NCI-H1930 (cell line): Measurements from ENCODE around the gene ADAMTS12.

Experiments used
- DNase-seq, 2 experiments: peaks; one replicate each; lab custom pipeline; 2025; lab: John Stamatoyannopoulos, UW

ADAMTS12 gene

GRCh38 chr5:33755231-33755630 lies 136.6 kb downstream of the ADAMTS12 start:
- DNase-seq = no peak

- no peak for DNase-seq
Observed at GRCh38 chr5:33753704-33754103, 138.1 kb downstream of the ADAMTS12 start.

- no peak for DNase-seq
Observed at GRCh38 chr5:33748754-33749153, 143.0 kb downstream of the ADAMTS12 start.

GRCh38 chr5:33745101-33745770 lies 146.6 kb downstream of the ADAMTS12 start:
- DNase-seq = no peak

GRCh38 chr5:33743099-33743498 lies 148.7 kb downstream of the ADAMTS12 start:
- no peak for DNase-seq

- no peak for DNase-seq
Observed at GRCh38 chr5:33742181-33742580, 149.6 kb downstream of the ADAMTS12 start.

GRCh38 chr5:33738967-33739366 lies 152.8 kb downstream of the ADAMTS12 start:
- no peak for DNase-seq

GRCh38 chr5:33738097-33738496 lies 153.7 kb downstream of the ADAMTS12 start:
- no peak for DNase-seq

- no peak for DNase-seq
Observed at GRCh38 chr5:33737697-33738096, 154.1 kb downstream of the ADAMTS12 start.

GRCh38 chr5:33737284-33737683 lies 154.5 kb downstream of the ADAMTS12 start:
- DNase-seq = no peak

- DNase-seq = no peak
Observed at GRCh38 chr5:33736510-33736909, 155.3 kb downstream of the ADAMTS12 start.

- DNase-seq = no peak
Observed at GRCh38 chr5:33735072-33735471, 156.7 kb downstream of the ADAMTS12 start.

GRCh38 chr5:33734537-33734936 lies 157.3 kb downstream of the ADAMTS12 start:
- DNase-seq = no peak

- DNase-seq = no peak
Observed at GRCh38 chr5:33733225-33733624, 158.6 kb downstream of the ADAMTS12 start.

- DNase-seq = no peak
Observed at GRCh38 chr5:33726422-33727165, 165.2 kb downstream of the ADAMTS12 start.

GRCh38 chr5:33725806-33726205 lies 166.0 kb downstream of the ADAMTS12 start:
- DNase-seq = no peak

- DNase-seq = no peak
Observed at GRCh38 chr5:33721491-33722200, 170.1 kb downstream of the ADAMTS12 start.

- DNase-seq = no peak
Observed at GRCh38 chr5:33720176-33720575, 171.6 kb downstream of the ADAMTS12 start.

GRCh38 chr5:33719769-33720168 lies 172.0 kb downstream of the ADAMTS12 start:
- no peak for DNase-seq

- no peak for DNase-seq
Observed at GRCh38 chr5:33715661-33716060, 176.1 kb downstream of the ADAMTS12 start.

GRCh38 chr5:33713136-33713765 lies 178.5 kb downstream of the ADAMTS12 start:
- no peak for DNase-seq

GRCh38 chr5:33712664-33713063 lies 179.1 kb downstream of the ADAMTS12 start:
- DNase-seq = no peak
